Measurements from ENCODE around the gene PARP14.

- TF ChIP-seq CTCF (IDR thresholded peaks at IDR 0.05) (no peak), POLR2A (IDR thresholded peaks at IDR 0.05) (no peak)
These were observed 58.5 kb downstream of the PARP14 start for GRCh38 chr3:122739172-122739571.
